Kidney capillary endothelial cell (primary cell): ENCODE results near the gene CSNK1A1.
"Not testable (repeated sequence)": the region's sequence is repeated elsewhere in the genome, so short reads cannot be mapped to it uniquely, and the experiment has no call there.

ENCODE experiments used
- DNase-seq: peaks from one replicate; pipeline ENCODE4 v3.0.0-alpha.2; 2018; ENCODE audit warnings: low spot score

Gene CSNK1A1

DNA sequence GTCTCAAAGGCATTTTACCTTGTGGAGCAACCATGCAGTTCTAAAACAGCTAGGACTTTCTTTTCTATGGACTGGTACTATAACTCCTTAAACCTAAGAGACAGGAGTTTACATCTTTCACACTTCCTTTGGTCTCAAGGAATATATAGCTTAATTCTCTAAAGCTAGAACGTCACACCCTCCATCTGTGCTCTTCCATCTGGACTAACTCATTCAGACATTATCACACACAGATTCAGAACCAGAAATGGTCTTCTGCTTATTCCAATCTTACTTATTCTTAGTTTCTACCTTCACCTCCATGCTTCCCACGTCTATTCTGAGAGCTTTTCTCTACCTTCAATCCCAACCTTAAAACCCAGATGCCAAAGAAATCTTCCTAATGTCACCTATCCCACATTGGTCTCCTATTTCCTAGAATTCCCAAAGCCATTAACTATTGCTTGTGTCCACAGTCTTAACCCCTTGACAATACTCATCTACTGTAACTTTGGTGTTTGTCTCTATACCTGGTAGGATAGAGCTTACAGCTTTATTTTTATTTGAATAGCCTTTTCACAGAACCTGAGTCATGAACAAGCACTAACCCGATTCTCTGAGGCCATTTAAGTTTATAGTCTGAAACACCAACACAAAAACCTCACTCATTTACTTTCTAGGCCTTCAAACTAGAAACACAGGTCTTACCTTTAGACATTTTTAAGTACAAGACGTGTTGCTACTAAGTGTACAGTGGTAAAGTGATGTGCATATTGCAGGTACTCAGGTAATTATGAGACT lies 22.8 kb downstream of the CSNK1A1 start:
- no peak for DNase-seq

DNA sequence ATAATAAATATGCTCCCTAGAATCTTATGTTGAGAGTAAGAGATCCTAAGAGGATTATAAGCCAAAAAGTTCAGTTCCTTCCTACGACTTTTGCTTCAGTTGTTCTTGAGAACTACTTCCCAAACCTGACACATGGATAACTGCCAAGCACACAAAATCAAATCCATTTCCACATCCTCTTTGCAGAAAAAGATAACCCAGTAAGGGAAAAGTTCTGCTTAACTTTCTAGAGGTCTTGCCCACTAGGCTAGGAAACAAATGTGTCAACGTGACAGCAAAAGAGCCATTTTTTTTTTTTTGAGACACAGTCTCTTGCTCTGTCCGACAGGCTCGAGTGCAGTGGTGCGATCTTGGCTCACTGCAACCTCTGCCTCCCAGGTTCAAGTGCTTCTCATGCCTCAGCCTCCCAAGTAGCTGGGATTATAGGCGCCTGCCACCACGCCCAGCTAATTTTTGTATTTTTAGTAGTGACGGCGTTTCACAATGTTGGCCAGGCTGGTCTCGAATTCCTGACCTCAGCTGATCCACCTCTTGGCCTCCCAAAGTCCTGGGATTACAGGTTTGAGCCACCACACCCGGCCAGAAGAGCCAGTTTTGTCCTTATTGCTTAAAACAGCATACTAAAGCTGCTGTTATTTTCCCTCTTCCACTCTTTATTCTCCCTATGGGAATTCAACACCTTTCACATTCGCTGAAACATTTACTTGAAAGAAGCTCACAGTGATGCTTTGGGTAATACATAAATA lies 24.2 kb downstream of the CSNK1A1 start:
- DNase-seq, result no peak

DNA sequence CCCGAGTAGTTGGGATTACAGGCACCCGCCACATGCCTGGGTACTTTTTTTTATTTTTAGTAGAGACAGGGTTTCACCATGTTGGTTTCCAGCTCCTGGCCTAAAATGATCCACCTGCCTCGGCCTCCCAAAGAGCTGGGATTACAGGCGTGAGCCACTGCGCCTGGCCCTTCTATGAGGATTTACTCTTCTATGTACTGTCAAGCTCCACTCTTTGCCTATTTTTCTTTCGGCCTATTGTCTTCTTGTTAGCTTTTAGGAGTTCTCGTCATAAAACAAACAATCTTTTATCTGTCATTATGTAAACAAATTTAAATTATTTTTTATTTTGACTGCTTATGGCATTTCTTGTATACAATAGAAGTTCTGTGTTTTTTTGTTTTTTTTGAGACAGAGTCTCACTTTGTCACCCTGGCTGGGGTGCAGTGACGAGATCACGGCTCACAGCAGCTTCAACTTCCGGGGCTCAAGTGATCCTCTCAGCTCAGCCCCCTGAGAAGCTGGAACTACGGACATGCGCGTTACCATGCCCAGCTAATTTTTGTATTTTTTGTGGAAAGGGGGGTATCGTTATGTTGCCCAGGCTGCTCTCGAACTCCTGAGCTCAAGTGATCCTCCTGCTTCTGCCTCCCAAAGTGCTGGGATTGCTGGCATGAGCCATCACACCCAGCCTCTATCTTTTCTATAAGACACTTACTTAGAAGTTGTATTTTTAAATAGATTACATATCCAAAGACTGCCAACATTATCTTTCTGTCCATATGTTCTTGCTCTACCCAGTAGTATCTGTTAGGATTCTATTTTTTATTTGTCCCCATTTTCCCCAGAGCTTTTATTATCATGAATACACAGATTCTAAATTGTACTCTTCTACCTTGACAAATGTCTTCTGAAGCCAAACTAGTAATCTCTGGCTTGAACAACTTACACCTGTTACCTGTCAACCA lies 29.2 kb downstream of the CSNK1A1 start:
- DNase-seq, result no peak

DNA sequence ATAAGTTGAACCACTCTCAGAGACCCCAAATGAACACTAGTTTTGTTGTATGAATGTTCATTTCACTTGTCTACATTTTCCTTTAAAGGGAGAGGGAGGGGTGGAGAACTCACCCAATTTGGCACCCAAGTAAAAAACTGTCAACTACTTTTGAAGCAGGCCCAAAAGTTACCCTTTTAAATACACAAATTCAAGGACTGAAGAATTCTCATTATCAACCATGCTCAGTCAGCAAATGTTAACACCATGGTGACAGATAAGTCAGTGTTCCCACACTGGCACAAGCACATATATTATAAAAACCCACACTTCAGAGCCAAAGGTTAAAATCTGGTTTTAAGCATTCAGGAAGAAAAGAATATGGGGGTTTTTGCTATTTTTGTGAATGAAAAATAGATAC lies 31.6 kb downstream of the CSNK1A1 start:
- no peak for DNase-seq

DNA sequence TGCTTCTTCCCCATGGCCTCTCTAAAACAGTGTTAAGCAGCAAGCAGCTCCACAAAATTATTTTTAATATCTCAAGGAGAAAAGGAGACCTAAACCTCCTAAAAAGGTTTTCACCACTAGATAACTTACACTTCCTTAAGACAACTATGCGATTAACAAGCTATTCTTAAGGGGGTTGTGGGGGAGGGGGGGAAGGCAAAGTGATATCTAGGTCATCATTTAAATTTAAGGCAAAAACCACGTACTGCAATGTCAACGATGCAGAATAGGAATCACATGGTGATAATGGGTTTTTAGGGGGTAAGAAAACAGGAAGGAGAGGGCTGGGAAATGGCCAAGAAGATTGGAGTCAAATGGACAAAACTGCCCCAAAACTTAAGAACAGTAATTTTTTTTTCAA lies 32.6 kb downstream of the CSNK1A1 start:
- DNase-seq, result no peak

DNA sequence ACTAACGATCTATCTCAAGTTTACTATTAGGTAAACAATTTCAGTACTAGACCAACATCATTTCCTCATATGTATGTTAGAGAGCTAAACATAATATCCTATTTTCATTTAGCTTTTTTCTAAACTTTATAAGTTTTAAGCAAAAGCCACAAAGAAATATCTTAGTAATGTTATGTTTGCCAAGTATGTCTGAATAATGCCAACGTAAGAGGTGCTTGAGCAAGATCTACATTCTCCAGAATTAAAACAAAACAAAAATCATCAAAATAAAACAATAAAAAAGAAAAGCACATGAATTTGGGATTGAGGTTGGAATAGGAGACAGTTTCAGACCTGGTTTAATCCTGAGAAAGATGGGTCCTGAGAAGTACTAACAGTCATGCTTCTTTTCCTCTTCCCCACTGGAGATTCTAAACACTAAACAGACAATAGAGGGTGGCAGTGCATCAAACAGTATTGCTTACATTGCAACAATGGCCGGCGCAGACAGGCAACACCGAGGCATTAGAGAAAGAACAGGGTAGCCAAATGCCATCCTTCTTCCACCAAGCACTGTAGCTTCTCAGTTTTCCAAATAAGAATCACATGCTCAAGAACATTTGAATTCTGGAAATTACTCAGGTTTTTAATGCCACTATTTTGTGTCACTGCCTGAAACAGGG lies 33.6 kb downstream of the CSNK1A1 start:
- DNase-seq, result no peak

DNA sequence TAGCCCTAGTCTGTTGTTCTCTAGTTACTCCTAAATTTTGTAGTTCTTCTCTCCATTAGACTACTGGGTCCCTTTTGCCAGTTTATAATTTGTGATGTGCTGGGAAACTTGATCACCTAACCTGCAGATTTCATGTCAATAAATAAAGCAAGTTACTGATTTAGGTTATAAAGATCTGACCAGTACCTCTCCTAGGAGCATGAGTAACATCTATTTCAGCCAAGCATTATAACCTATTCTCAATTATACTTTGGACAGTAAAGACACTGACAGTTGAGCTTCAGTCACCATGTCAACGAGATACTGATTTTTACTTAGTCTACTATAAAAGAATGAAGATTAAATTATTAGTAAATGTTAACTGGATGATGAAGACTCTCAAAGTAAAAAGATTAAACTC lies 36.7 kb downstream of the CSNK1A1 start:
- DNase-seq, result no peak

DNA sequence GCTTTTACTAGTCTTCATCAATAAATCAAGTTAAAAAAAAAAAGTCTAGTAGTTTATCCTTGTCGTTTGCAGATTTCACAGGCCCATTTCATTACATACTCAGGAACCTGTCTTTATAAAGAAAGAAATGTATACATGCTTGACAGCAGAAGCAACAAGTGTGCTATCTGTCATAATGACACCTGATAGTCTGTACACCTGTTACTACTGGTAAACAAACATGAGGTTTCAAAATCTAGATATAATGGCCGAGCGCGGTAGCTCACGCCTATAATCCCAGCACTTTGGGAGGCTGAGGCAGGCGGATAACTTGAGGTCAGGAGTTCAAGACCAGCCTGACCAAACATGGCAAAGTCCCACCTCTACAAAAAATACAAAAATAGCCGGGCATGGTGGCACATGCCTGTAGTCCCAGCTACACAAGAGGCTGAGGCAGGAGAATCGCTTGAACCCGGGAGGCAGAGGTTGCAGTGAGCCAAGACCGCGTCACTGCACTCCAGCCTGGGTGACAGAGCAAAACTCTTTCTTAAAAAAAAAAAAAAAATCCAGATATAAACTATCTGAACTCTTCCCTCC lies 37.8 kb downstream of the CSNK1A1 start:
- not testable (repeated sequence) for DNase-seq

DNA sequence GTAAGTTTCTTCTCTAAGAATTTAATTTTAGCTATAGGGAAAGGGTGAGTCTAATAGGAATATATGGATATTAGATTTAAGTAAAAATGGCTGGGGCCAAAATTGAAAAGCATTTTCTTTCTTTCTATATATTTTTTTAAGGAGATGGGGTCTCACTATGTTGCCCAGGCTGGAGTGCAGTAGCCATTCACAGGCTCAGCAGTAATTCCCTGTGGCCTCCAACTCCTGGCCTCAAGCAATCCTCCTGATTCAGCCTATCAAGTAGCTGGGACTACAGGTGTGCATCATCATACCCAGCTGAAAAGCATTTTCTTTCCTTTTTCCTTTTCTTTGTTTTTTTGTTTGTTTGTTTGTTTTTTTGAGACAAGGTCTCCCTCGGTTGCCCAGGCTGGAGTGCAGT lies 41.1 kb downstream of the CSNK1A1 start:
- no peak for DNase-seq

DNA sequence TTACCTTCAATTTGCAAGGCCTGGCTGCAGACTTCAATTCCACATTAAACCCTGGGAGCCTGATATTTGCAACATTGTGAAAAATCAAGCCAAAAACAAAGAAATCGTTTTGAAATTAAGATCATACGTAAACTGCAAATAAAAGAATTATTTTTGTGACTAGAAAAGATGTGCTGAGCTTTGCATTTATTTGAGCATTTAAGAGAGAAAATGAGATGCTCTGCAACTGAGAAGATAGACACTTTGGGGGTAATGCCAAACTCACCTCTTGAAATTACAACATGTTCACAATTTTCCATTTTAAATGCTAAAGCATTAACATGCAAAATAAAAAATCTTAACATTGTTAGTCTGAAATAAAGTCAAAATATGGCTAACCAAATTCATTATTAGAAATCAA lies 46.6 kb downstream of the CSNK1A1 start:
- no peak for DNase-seq

DNA sequence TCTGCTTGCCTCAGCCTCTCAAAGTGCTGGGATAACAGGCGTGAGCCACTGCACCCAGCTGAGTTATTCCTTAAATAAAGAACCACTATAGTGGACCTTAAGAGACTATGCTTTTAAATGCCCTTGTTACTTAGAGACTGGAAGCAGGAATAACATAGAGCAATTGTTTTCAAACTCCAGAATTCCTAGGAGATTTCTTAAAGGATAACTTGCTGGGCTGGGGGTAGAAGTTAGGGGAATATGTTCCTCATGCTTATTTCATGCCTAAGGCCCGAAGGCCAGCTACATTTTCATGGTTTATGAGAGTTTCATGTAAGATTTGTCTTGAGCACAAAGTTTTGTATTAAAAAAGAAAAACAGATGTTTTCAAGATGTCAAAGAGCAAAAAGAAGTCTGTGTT lies 48.2 kb downstream of the CSNK1A1 start:
- DNase-seq, result no peak

DNA sequence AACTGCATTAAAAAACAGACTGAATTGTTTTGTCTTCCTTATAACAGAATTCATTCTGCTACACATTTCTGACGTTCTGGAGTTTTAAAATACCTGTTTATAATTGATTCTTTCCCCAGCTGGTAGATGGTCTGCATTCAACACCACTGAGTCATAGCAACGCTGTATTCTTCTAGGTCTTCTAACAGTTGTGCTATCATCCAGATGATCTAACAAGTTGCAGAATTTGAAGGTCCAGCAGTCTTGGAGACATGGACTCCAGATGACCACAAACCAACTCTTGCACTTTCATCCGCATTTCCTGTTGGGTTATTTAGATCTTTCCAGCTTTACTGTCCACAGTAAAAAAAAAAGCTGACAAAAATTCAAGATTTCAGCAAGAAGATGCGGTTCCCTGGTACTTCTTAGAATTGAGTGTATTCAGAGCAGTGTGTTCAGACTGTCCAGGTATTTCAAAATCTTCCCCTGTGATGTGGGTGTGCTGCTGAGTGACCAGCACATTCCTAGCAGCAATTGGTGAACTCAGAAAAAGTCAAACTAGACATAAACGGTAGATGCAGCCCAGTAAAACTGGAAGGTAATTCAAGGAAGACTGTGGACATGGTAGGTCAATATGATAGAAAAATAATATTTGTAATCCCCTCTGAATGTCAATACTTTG lies 50.2 kb downstream of the CSNK1A1 start:
- DNase-seq, result no peak

DNA sequence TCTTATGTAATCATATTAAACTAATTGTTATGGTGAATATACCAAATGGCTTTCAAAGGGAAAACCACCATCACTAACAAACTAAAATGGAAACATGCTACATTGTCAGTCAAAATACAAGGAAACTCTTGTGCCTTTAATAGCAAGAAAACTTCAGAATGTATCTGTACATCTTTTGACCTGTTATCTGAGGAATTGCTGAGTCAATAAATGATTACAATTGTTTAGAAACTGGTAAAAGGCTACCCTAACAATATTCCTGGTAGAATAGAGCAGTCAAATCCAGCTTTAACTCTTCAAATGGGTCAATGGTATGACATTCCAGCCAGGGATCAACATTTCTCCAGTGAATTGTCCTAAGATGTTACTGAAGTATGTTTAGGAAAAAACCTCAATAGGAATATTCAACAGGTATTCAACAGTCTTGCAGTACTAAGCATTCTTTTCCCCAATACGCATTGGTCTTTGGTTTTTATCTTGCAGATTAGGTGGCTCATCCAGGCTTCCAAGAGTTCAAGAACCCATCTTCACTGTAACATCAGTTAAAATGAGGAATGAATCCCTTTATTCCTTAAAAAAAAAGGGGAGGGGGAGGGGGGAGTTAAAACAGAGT lies 52.4 kb downstream of the CSNK1A1 start:
- no peak for DNase-seq

DNA sequence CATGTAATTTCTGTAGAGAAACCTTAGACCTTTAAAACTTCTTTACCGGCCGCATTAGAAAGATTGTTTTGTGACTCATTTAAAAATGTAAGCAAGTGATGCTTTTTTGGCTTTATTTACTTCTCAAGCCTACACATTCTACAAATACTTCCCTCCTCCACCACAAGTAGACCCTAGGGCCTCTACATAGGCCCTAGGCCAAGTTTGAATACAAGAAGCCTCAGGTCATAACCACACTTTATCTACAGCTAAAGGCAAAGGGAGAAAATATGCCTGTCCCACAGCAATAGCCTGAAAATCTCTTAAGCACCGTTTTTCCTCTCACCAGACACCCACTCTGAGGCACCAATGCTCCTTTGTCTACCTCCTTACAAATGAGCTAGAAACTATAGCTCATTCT lies 53.9 kb downstream of the CSNK1A1 start:
- no peak for DNase-seq

DNA sequence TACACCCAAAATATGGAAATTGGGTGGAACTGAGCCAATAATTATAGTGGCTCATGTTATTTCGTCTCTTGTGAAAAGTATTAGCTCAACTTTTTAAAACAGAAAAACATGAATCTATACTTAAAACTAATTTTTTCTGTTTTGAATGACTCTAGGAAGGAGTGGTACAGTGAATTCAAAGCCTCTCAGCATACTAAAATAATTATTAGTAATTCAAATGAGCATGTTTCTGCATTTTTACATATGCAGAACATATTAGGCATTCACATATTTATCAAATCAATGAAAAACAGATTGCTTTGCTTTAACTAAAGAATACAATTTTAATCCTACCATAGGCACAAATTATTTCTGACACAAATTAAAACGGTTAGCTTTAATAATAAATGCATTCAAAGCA lies 54.3 kb downstream of the CSNK1A1 start:
- no peak for DNase-seq

DNA sequence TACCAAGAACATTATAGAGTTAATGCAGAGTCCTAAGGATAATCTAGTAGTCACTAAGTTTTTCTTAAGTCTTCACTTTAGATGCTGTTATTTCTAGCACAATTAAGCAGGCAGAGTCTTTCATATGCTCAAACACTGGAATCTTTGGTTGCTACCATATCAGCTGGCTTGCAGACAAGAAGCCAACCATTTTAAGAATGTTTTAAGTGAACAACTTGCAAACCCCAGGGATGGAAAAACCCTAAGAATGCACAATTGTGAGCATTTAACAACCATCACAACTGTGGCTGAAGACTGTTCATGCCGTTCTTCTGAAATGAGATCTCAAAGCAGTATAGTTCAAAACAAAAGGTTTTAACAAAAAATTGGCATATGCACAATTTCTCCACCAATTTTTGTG lies 55.1 kb downstream of the CSNK1A1 start:
- DNase-seq, result no peak

DNA sequence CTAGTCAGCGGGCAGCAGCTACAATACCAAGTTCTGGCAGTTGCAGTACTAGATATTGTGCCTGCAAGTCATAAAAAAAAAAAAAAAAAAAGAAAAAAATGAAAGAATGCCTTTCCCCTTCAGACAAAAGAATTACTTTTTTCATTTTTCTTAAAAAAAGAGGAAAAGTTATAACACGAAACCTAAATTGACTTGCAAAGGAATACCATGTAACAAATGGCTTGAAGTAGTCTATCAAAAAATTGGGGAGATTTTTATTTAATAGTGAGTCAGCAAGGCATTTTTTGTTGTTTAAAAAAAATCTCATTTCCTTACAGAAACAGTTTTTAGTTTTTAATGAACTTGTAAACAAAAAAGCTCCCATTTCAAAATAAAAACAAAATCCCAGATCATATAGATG lies 55.6 kb downstream of the CSNK1A1 start:
- DNase-seq, result no peak

DNA sequence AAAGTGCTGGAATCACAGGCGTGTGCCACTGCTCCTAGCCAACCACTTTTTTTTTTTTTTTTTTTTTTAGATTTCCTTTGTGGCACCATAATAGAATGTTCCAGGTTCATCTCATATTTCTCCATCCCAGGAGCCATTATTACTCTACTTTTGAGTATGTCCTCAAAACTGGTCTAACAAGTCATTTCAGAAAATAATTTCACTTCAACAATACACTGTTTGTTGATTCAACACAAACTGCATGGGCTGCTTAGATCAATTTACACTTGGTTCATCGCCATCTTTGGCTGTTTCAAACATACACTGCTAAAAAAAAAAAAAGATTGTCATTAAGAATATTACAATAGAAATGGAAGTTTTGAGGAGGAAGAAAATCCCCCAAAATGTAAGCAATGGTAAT lies 57.9 kb downstream of the CSNK1A1 start:
- DNase-seq, result no peak

DNA sequence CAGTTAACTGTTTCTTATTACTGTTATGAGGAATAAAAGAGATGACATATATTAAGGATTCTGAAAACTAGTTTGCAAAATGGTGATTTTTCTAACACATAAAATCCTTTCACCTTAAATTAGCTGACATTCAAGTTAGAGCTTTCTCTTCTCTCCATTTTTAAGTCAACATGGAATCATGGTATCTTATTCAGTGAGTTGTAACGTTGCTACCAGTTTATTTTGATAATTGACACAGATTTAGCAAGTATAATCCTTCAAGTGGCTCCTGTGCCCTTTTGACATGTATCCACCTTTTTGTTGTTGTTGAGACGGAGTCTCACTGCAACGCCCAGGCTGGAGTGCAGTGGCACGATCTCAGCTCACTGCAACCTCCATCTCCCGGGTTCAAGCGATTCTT lies 58.5 kb downstream of the CSNK1A1 start:
- DNase-seq, result no peak

DNA sequence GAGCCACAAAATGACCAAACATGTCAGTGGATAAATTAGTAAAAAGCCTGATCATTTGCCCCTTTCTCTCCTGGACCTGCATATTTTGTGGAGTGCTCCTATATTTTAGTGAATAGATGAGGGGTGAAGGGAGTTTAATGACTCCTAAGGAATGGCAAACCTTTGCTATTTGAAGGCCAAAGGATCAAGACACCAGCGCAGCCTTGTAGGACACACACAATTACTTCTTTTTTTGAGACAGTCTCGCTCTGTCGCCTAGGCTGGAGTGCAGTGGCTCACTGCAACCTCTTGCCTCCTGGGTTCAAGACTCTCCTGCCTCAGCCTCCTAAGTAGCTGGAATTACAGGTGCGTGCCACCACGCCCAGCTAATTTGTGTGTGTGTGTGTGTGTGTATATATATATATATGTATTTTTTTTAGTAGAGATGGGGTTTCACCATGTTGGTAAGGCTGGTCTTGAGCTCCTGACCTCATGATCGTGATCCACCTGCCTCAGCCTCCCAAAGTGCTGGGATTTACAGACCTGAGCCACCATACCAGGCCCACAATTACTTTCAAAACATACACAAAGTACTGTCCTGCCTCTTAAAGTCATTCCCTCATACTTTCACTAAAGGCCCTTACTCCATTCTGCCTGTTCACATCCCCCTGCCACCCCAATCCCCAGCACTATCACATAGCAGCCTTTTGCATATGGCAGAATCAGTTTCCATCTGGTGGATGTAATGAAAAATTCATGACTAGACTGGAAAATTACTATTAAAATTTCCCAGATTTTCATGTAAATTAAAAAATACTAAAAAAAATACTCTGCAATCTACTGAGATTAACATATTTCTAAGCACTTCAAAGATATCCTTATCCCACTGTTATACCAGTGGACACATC lies 60.4 kb downstream of the CSNK1A1 start:
- no peak for DNase-seq
